Activated CD4-positive, CD25-positive, alpha-beta regulatory T cell (primary cell): ENCODE measurements around the gene ELAPOR1.

Source experiments
- DNase-seq, 4 experiments: peaks; one replicate each; lab custom pipeline; 2025; lab: John Stamatoyannopoulos, UW

Gene ELAPOR1, protein sequence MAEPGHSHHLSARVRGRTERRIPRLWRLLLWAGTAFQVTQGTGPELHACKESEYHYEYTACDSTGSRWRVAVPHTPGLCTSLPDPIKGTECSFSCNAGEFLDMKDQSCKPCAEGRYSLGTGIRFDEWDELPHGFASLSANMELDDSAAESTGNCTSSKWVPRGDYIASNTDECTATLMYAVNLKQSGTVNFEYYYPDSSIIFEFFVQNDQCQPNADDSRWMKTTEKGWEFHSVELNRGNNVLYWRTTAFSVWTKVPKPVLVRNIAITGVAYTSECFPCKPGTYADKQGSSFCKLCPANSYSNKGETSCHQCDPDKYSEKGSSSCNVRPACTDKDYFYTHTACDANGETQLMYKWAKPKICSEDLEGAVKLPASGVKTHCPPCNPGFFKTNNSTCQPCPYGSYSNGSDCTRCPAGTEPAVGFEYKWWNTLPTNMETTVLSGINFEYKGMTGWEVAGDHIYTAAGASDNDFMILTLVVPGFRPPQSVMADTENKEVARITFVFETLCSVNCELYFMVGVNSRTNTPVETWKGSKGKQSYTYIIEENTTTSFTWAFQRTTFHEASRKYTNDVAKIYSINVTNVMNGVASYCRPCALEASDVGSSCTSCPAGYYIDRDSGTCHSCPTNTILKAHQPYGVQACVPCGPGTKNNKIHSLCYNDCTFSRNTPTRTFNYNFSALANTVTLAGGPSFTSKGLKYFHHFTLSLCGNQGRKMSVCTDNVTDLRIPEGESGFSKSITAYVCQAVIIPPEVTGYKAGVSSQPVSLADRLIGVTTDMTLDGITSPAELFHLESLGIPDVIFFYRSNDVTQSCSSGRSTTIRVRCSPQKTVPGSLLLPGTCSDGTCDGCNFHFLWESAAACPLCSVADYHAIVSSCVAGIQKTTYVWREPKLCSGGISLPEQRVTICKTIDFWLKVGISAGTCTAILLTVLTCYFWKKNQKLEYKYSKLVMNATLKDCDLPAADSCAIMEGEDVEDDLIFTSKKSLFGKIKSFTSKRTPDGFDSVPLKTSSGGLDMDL

DNA sequence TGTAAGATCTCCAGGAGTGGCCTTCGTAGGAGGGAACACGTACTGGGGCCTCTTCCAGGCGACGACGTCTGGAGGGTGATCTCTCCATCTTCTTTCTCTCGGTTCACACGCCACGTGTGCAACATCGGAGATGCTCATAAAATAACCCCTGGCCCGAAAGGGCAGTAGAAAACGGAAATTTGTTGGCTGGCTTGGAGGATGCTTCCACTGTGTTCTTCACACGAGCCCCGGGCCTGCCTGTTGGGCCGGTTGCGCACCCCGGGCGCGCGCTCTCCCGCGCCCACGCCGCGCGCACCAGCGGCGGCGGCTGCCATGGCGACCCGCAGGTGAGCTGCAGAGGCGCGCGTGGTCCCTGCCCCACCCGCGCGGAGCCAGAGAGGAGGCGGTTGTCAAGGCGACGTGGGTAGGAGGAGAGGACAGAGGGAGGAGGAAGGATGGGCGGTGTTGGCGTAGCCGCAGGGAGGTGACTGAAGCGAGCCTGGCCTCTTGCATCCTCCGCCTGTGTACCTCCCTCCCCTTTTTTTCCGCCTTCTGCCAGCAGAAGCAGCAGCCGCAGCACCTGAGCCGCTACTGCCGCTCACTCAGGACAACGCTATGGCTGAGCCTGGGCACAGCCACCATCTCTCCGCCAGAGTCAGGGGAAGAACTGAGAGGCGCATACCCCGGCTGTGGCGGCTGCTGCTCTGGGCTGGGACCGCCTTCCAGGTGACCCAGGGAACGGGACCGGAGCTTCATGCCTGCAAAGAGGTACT is at the start of gene ELAPOR1:
ELAPOR1 (plus strand) TSS at position 526 of the 752 bp plus-strand sequence; CDS start at position 595, 69 bp downstream.
- DNase-seq = peak; percentile 31 to 75 (median 55)

DNA sequence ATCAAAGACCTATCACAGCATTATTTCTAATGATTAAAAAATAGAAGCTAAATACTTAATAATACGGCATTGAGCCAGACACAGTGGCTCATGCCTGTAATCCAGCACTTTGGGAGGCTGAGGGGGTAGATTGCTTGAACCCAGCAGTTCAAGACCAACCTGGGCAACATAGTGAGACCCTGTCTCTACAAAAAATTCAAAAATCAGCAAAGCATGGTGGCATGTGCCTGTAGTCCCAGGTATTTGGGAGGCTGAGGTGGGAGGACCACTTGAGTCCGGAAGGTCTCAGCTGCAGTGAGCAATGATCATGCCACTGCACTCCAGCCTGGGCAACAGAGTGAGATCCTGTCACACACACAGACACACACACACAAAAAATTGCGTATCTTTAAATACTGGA is 48.8 kb upstream of the ELAPOR1 start:
- DNase-seq = no peak

DNA sequence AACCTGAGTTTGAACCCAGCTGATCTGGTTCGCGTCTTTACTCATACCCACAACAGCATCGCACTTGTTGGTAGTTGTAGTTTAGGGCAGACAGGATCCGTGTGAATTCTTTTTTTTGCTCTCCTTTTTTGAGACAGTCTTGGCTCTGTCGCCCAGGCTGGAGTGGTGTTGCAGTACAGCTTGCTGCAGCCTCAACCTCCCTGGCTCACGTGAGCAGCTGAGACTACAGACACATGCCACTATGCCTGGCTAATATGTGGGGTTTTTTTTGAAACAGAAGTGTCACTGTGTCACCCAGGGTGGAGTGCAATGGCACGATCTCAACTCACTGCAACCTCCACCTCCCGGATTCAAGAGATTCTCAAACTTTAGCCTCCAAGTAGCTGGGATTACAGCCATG is 46.0 kb upstream of the ELAPOR1 start:
- DNase-seq = no peak

DNA sequence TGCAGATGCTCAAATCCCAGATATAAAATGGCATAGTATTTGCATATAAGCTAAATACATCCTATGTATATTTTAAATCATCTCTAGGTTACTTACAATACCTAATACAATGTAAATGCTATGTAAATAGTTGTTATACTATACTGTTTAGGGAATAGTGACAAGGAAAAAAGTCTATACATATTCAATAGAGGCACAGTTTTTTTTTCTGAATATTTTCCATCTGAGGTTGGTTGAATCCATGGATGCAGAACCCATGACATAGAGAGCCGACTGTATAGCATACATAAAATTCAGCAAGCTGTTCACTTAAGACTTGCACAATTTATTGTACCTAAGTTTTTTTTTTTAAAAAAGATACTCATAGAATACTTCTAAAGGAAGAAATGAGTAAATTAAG is 44.6 kb upstream of the ELAPOR1 start:
- no peak for DNase-seq

DNA sequence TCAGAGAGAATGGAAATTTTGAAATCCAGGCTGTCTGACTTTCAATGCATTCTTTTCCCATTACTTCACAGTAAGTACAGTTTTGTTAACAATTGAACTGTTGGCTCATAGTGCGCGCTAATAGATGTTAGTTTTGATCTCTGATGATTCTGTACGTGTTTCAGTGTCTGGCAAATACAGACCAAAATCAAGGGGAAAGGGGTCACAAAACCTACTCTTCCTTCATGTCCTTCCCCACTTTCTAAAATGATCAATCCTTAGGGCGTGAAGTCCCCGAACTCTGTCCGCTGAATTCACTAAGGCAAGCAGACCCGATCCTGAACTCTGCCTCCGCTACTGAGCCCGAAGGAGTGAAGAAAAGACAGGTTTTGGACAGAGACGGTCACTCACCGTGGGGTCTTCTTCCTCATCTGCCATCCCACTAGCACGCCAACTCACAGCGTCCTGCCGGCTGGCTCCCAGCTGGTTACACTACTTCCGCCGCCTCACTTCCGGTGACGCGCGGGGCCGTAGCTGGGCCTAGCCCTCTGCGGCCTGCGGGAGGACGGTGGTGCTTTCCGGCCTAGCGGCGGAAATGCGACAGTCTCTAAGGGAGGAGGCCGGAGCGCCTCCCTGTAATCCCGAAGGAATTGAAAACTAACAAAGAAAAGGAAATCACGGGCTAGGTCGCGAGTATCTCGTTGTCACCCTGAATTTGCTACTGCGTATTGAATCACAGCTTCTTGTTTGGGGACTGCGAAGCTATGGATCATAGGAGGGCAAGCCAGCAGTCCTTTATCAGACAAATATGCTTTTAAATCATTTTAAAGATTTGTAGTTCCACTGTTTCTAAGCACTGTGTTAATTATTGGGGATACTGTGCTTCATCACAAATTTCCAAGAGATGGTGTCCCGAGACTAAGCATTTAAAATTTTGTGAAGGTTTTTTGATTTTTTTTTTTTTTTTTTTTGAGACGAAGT is 38.1 kb upstream of the ELAPOR1 start, which contains the start of gene TAF13:
TAF13 (minus strand) TSS at position 473 of the 960 bp plus-strand sequence; CDS start at position 417, 56 bp downstream.
- DNase-seq = peak; percentile 68 to 75 (median 72)

DNA sequence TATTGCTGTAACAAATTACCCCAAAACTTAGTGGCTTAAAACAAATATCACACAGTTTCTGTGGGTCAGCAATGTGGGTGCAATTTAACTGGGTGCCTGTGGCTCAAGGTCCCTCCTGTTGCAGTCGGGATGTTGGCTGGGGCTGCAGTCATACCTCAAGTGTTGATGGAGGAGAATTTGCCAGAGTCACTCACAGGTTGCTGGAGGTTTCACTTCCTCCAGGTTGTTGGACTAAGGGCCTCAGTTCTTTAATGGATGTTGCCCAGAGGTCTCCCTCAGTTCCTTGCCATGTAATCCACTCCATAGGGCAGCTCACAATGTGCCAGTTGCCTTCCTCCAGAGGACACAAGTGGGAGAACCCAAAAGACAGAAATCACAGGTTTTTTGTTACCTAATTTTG is 35.6 kb upstream of the ELAPOR1 start:
- no peak for DNase-seq

DNA sequence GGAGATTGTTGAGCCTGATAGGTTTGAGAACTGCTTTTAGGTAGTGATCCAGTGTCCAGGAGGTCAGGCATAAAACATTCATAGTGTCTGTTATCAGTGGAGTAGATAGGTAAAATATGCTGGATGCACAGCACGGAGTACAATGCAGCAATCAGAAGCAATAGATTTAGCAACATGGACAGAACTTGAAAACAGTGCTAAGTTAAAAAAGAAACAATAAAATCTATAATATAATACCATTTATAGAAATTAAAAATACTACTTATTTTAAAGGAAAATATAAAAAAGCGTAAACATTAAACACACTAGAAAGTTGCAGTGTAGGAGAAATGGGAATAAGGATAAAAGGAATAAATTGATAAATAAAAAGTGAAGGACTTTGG is 34.7 kb upstream of the ELAPOR1 start:
- no peak for DNase-seq

DNA sequence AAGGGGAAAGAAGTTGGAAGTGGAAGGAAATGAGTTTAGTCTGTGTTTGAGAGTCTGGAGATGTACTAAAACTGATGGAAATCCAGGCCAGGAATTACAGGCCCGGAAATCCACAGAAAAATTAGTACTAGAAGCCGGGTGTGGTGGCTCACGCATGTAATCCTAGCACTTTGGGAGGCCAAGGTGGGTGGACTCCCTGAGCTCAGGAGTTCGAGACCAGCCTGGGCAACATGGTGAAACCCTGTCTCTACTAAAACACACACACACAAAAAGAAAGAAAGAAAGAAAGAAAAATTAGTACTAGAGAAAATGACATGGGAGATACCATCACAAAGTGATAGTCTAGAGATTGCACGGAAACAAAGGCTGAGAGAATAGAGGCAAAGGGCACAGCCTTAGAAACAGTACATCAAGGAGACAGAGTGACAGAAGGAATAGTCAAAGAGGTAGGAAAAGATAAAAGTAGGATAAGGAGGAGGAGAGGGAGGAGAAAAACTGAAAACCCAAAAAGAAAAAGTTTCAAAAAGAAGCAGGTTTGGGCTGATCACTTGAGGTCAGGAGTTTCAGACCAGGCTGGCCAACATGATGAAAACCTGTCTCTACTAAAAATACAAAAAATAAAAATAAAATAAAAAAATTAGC is 33.4 kb upstream of the ELAPOR1 start:
- DNase-seq = no peak

DNA sequence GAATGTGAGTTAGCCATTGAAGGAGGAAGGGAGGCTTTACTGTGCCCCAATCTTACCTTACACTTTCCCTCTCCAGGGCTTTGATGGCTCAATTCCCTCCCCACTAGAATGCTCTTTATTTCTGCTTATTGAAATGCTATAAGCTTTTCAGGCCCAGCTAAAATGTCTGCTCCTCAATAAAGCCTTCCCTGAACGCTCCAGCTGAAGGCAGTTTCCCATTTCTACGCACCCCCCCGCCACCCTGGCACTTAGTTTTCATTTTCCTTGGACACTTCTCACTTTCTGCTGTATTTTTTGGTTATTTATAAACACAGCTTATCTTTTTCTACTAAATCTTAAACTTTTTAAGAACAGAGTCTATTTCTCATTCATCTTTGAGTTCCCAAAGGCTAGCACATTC is 30.4 kb upstream of the ELAPOR1 start:
- no peak for DNase-seq

DNA sequence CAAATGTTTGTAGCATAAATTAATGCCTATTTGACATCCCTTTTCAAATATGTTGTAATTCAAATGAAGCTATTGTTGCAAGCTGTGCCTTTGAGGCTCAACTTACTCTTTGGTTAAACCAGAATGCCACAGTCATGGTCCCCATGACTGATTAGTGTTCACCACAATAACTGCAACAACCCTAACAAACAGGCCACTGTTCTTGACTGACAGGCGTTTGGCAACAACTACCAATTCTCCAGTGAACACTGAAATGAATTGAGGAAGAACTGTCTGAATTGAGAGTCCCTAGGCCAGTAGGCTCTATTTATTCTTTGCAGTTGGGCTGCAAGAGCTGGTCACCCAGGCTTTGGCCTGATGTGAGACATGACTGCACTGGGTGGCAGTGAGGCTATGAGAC is 30.0 kb upstream of the ELAPOR1 start:
- no peak for DNase-seq

DNA sequence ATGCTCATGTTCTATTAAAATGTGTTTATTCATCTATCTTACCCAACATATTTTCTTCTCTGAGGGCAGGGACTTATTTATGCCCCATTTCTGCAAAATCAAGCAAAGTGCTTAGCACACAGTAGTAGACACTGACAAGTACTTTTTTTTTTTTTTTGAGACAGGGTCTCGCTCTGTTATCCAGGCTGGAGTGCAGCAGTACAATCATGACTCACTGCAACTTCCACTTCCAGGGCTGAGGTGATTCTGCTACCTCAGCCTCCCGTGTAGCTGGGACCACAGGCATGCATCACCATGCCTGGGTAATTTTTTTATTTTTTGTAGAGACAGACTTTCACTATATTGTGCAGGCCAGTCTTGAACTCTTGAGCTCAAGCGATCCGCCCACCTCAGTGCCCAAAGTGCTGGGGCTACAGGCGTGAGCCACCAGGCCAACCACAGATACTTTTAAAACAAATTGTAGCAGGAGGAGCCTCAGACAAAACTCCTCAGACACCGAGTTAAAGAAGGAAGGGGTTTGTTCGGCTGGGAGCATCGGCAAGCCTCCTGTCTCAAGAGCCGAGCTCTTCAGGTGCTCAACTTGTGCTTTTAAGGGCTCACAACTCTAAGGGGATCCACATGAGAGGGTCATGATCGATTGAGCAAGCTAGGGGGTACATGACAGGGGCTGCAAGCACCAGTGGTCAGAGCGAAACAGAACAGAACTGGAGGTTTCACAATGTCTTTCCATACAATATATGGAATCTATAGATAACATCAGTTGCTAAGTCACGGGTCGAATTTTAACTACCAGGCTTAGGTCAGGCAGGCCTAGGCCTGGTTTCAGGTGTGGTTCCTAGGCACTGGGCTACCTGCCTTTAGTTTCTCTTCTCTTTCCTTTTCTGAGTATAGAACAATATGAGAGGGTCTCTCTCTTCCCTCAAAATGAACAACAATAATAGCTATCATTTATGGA is 29.1 kb upstream of the ELAPOR1 start:
- DNase-seq = no peak

DNA sequence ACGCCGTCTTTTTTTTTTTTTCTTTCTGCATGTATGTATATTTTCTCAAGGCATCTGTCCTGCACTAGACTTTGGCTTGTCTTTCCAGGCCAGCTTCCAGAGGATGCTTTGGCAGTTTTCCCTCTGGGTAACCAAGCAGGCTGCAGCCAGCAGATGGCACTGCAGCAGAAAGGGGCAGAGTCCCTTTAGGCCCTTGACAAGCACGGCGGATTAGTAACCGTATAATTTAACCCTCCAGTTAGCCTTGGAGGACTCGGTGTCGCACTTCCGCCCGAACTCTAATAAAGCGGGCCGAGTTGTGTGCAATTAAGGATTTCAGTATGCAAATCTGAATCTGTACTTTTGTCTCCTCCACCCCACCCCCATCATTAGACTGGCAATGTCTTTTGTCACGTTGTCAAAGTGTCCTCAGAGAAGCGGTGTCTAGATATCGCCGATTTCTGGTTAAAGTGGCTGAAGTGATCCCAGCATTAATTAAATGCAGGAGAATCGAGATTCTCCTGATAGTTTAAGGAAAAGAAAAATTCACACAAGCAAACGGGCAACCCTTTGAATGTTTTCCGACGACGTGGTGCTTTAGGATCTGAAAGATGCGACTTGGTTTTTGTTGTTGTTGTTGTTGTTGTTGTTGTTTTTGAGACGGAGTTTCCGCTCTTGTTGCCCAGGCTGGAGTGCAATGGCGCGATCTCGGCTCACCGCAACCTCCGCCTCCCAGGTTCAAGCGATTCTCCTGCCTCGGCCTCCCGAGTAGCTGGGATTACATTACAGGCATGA is 24.5 kb upstream of the ELAPOR1 start:
- no peak for DNase-seq

DNA sequence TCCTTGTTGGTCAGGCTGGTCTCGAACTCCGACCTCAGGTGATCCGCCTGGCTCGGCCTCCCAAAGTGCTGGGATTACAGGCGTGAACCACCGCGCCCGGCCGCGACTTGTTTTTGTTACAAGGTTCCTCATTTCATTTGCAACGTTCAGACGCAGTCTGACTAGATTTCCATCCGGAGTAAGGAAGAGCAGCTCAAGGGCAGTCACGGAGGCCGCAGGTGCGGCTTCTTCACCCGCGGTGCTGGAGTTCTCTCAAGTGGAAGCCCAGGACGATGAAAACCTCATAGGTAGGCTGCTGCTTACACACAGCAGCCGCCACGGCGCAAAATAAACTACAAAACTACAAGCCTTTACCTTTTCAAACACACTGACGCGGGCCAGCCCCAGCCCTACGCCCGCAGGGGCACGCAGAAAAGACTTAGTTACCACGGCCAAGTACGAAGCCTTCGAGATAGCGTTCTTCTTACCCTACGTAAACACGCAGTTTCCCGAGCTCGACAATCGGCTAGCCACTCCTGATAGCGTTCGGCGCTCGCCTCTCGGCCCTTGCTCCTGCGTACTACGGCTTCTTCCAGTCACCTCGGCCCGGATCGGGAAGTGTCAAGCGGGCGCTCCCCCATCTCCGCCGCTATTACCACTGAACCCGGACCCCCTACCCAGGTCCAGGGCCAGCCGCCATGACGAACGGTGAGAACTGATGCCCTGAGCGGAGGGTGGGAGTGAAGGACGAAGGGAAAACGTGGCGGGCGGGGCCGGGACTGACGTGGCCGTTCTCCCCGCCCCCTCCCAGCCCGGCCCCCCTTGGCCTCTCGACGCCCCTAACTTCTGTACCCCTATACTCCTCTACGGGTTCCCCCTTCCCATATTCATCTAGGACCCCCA is 23.5 kb upstream of the ELAPOR1 start, which contains the start of gene TMEM167B:
TMEM167B (plus strand) TSS at position 569 of the 882 bp plus-strand sequence; CDS start at position 678, 109 bp downstream.
- peak; percentile 57 to 75 (median 68) for DNase-seq

DNA sequence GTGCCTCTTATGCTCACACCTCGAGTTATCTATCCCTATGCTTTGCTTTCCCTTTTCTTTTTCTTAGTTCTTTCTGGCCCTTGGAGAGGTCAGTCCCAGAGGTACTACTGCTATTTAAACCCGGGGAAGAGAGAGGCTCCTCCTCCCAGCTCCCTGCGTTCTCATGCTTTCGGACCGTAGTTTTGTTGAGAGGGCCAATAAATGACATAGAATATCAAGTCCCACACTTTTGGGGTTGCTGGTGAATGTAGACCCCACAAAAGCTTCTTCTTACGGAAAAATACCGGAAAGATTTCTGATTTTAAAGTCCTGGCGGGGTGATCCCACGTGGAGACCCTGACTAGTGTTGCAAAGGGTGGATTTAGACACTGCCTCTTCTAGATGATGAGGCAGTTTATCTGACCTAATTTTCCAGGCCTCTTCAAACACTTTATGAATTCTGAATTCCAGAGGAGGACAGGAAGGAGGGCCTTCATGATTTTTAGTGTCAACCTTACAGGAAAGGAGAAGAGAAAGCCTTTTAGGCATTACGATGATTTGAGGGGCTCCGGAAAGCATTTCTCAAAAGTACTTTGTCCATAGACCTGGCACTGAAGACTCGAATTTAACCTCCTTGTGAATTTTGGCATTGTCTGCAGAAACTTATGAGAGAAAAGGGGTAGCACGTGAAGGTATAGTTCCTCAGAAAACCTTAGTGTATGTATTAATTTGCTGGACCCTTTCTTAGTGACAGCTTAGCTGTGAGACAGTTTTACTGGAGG is 22.7 kb upstream of the ELAPOR1 start:
- no peak for DNase-seq

DNA sequence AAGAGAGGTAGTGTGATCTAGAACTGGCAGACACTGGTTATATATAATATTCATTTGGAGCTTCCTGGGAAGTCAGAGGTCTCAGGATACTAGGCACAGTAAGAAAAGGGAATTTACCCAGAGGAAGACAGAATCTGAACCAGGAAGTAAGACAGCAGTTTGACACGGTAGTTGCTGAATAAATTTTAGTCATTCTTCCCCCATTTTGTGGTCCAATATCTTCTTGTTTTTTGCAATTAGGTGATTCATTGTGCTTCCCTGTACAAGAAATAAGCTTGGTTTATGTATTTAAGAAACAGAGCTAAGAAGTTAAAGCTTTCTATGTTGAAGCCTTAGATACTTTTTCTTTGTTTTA is 22.1 kb upstream of the ELAPOR1 start:
- DNase-seq = no peak

DNA sequence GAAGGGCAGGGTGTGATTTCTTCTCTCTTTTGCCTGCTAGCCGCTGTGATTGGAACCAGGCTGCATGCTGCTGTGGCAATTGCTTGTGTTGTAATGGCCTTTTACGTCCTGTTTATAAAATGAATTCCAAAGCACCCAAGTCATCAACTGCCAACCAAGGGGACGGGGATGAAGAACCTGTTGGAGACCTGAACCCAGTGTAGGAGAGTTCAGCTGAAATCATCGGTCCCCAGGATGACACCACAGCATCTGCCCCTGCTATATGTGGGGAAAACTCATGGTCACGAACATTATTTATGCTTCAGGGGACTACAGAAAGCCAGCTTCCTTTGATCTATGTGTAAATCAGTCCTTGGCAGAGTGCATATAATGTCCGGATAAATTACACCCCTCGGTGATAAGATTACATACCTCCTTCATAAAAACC is 19.5 kb upstream of the ELAPOR1 start:
- DNase-seq = no peak
